HEK293 (cell line): ENCODE data around the gene MCIDAS.

ENCODE experiments used
- CTCF ChIP-seq: fragments of 450-650 bp; formaldehyde crosslinking; IDR thresholded peaks from 2 replicates; pipeline ENCODE4 v1.5.1; 2016; ENCODE audit warnings: missing biosample characterization, missing genetic modification characterization
- GFI1B ChIP-seq: fragments of 450-650 bp; formaldehyde crosslinking; IDR thresholded peaks from 2 replicates; pipeline ENCODE4 v1.5.1; 2016; ENCODE audit warnings: missing biosample characterization, missing genetic modification characterization
- KLF9 ChIP-seq: fragments of 450-650 bp; formaldehyde crosslinking; IDR thresholded peaks from 2 replicates; pipeline ENCODE4 v1.5.1; 2016; ENCODE audit warnings: missing biosample characterization, missing genetic modification characterization, low read depth
- MYNN ChIP-seq: fragments of 450-650 bp; formaldehyde crosslinking; IDR thresholded peaks from 2 replicates; pipeline ENCODE4 v1.5.1; 2016; ENCODE audit warnings: missing biosample characterization, missing genetic modification characterization, borderline replicate concordance
- OSR2 ChIP-seq: fragments of 450-650 bp; formaldehyde crosslinking; IDR thresholded peaks from 2 replicates; pipeline ENCODE4 v1.5.1; 2016; ENCODE audit warnings: missing biosample characterization, missing genetic modification characterization
- SP2 ChIP-seq: fragments of 450-650 bp; formaldehyde crosslinking; IDR thresholded peaks from 2 replicates; pipeline ENCODE4 v1.5.1; 2016; ENCODE audit warnings: missing biosample characterization, missing genetic modification characterization
- SP7 ChIP-seq: fragments of 450-650 bp; formaldehyde crosslinking; IDR thresholded peaks from 2 replicates; pipeline ENCODE4 v1.5.1; 2016; ENCODE audit warnings: missing biosample characterization, missing genetic modification characterization
- ZBTB17 ChIP-seq: fragments of 450-650 bp; formaldehyde crosslinking; IDR thresholded peaks from 2 replicates; pipeline ENCODE4 v1.5.1; 2016; ENCODE audit warnings: missing biosample characterization, missing genetic modification characterization
- ZBTB21 ChIP-seq: fragments of 450-650 bp; formaldehyde crosslinking; IDR thresholded peaks from 2 replicates; pipeline ENCODE4 v1.5.1; 2017; ENCODE audit warnings: missing biosample characterization, missing genetic modification characterization
- ZEB2 ChIP-seq: fragments of 450-650 bp; formaldehyde crosslinking; IDR thresholded peaks from 2 replicates; pipeline ENCODE4 v1.5.1; 2016; ENCODE audit warnings: missing biosample characterization, missing genetic modification characterization
- ZFP69B ChIP-seq: fragments of 450-650 bp; formaldehyde crosslinking; IDR thresholded peaks from 2 replicates; pipeline ENCODE4 v1.5.1; 2016; ENCODE audit warnings: missing biosample characterization, missing genetic modification characterization
- ZNF121 ChIP-seq: fragments of 450-650 bp; formaldehyde crosslinking; IDR thresholded peaks from 2 replicates; pipeline ENCODE4 v1.5.1; 2016; ENCODE audit warnings: missing biosample characterization, missing genetic modification characterization
- ZNF138 ChIP-seq: fragments of 450-650 bp; formaldehyde crosslinking; IDR thresholded peaks from 2 replicates; pipeline ENCODE4 v1.5.1; 2016; ENCODE audit warnings: missing biosample characterization, missing genetic modification characterization, borderline replicate concordance
- ZNF140 ChIP-seq: fragments of 450-650 bp; formaldehyde crosslinking; IDR thresholded peaks from 2 replicates; pipeline ENCODE4 v1.5.1; 2016; ENCODE audit warnings: missing biosample characterization, missing genetic modification characterization
- ZNF169 ChIP-seq: fragments of 450-650 bp; formaldehyde crosslinking; IDR thresholded peaks from 2 replicates; pipeline ENCODE4 v1.5.1; 2016; ENCODE audit warnings: missing biosample characterization, missing genetic modification characterization
- ZNF174 ChIP-seq: fragments of 450-650 bp; formaldehyde crosslinking; IDR thresholded peaks from 2 replicates; pipeline ENCODE4 v1.5.0; 2017; ENCODE audit warnings: missing biosample characterization, mild to moderate bottlenecking, missing genetic modification characterization
- ZNF266 ChIP-seq: fragments of 450-650 bp; formaldehyde crosslinking; IDR thresholded peaks from 2 replicates; pipeline ENCODE4 v1.5.1; 2016; ENCODE audit warnings: missing biosample characterization, missing genetic modification characterization, low read depth
- ZNF404 ChIP-seq: fragments of 450-650 bp; formaldehyde crosslinking; IDR thresholded peaks from 2 replicates; pipeline ENCODE4 v1.5.1; 2017; ENCODE audit warnings: missing biosample characterization, missing genetic modification characterization
- ZNF473 ChIP-seq: fragments of 450-650 bp; formaldehyde crosslinking; IDR thresholded peaks from 2 replicates; pipeline ENCODE4 v1.5.1; 2017; ENCODE audit warnings: missing biosample characterization, missing genetic modification characterization
- ZNF580 ChIP-seq: fragments of 450-650 bp; formaldehyde crosslinking; IDR thresholded peaks from 2 replicates; pipeline ENCODE4 v1.5.1; 2016; ENCODE audit warnings: missing biosample characterization, missing genetic modification characterization
- ZNF596 ChIP-seq: fragments of 450-650 bp; IDR thresholded peaks from 2 replicates; pipeline ENCODE4 v1.5.0; 2018; ENCODE audit warnings: missing biosample characterization, mild to moderate bottlenecking, missing genetic modification characterization, moderate library complexity
- ZNF623 ChIP-seq: fragments of 450-650 bp; formaldehyde crosslinking; IDR thresholded peaks from 2 replicates; pipeline ENCODE4 v1.5.1; 2016; ENCODE audit warnings: missing biosample characterization, missing genetic modification characterization
- ZNF624 ChIP-seq: fragments of 450-650 bp; formaldehyde crosslinking; IDR thresholded peaks from 2 replicates; pipeline ENCODE4 v1.5.1; 2017; ENCODE audit warnings: missing biosample characterization, missing genetic modification characterization
- ZNF660 ChIP-seq: fragments of 450-650 bp; IDR thresholded peaks from 2 replicates; pipeline ENCODE4 v1.5.1; 2018; ENCODE audit warnings: missing biosample characterization, mild to moderate bottlenecking, missing genetic modification characterization
- ZNF664 ChIP-seq: fragments of 450-650 bp; formaldehyde crosslinking; IDR thresholded peaks from 2 replicates; pipeline ENCODE4 v1.5.1; 2016; ENCODE audit warnings: missing biosample characterization, missing genetic modification characterization
- ZNF791 ChIP-seq: fragments of 450-650 bp; formaldehyde crosslinking; IDR thresholded peaks from 2 replicates; pipeline ENCODE4 v1.5.1; 2016; ENCODE audit warnings: missing biosample characterization, missing genetic modification characterization
- ZNF792 ChIP-seq: fragments of 450-650 bp; formaldehyde crosslinking; IDR thresholded peaks from 2 replicates; pipeline ENCODE4 v1.5.1; 2016; ENCODE audit warnings: missing biosample characterization, missing genetic modification characterization
- ZNF837 ChIP-seq: fragments of 450-650 bp; formaldehyde crosslinking; IDR thresholded peaks from 2 replicates; pipeline ENCODE4 v1.5.1; 2016; ENCODE audit warnings: missing biosample characterization, missing genetic modification characterization
- TF ChIP-seq, protein P1 (sequence below): fragments of 450-650 bp; formaldehyde crosslinking; optimal IDR thresholded peaks from 2 replicates; pipeline ENCODE3; 2016; ENCODE audit warnings: missing biosample characterization, mild to moderate bottlenecking, missing genetic modification characterization
- TF ChIP-seq, protein P2 (sequence below): fragments of 450-650 bp; formaldehyde crosslinking; IDR thresholded peaks from 2 replicates; pipeline ENCODE4 v1.5.1; 2017; ENCODE audit warnings: missing biosample characterization, mild to moderate bottlenecking, missing genetic modification characterization, moderate library complexity
- TF ChIP-seq, protein P3 (sequence below): fragments of 450-650 bp; formaldehyde crosslinking; IDR thresholded peaks from 2 replicates; pipeline ENCODE4 v1.5.1; 2016; ENCODE audit warnings: missing biosample characterization, missing genetic modification characterization, borderline replicate concordance

Gene MCIDAS

DNA sequence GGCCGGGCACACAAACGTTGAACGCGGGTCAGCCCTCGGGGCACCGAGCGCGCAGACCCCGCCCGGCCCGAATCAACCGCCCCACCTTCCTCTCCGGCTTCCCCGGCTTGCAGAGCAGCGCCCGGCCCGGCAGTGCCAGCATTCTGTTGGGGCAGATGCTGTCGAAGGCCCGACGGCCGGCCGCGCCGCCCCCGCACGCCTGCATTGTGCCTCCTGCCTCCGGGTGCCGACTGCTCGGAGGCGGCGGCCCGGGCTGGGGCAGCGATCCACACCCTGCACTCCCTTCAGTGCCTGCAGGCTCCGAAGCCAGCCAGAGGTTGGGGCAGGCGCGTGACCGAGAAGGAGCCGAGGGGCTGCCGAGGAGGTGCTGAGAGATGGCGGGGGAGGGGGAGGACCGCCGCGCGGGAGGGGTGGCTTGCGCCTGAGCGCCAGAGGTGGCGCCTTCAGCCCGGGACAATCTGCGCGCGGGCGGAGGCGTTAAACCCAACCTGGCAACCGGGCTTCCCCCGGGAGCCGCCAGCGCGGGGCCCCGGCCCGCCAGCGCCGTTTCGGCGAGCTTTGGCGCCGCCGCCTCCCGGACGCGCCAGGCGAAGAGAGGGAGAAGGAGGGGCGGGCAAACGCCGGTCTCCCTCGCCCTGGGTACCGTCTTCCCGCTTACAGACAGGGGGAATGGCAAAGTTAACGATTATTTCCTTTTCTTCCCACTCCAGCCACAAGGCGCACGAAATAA lies at the start of gene MCIDAS (continued):
- no peak for TF ChIP-seq ZNF623 (tag by site-specific recombination)
- no peak for TF ChIP-seq ZNF404 (tag by site-specific recombination)
- 0 out of 2 replicates have a peak, but pooled peaks have one; percentile 20 for TF ChIP-seq OSR2 (tag by site-specific recombination)
- no peak for TF ChIP-seq KLF9
- peak; percentile 58 for TF ChIP-seq SP2 (tag by site-specific recombination)
- TF ChIP-seq ZNF140, result no peak
- TF ChIP-seq ZEB2, result peak; percentile 80; the same call in 1 of the 2 replicates
- TF ChIP-seq ZNF792 (tag by site-specific recombination), result 0 out of 2 replicates have a peak, but pooled peaks have one; percentile 55
- TF ChIP-seq MYNN (tag by site-specific recombination), result no peak
- TF ChIP-seq ZNF837, result 0 out of 2 replicates have a peak, but pooled peaks have one; percentile 9
- TF ChIP-seq ZNF138 (tag by site-specific recombination), result no peak
- TF ChIP-seq ZNF580 (tag by site-specific recombination), result no peak
- TF ChIP-seq GFI1B (tag by site-specific recombination), result no peak
- TF ChIP-seq ZNF169 (tag by site-specific recombination), result no peak
- TF ChIP-seq ZNF174, result no peak
- TF ChIP-seq, protein P1, sequence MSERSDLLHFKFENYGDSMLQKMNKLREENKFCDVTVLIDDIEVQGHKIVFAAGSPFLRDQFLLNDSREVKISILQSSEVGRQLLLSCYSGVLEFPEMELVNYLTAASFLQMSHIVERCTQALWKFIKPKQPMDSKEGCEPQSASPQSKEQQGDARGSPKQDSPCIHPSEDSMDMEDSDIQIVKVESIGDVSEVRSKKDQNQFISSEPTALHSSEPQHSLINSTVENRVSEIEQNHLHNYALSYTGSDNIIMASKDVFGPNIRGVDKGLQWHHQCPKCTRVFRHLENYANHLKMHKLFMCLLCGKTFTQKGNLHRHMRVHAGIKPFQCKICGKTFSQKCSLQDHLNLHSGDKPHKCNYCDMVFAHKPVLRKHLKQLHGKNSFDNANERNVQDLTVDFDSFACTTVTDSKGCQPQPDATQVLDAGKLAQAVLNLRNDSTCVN (tag by site-specific recombination), result peak; percentile 96
- TF ChIP-seq ZNF791 (tag by site-specific recombination), result no peak
- TF ChIP-seq CTCF (tag by site-specific recombination), result peak; percentile 79
- TF ChIP-seq ZNF624 (tag by site-specific recombination), result no peak
- peak; percentile 36; the same call in 1 of the 2 replicates for TF ChIP-seq SP7 (tag by site-specific recombination)
- no peak for TF ChIP-seq ZNF664
- TF ChIP-seq, protein P2, sequence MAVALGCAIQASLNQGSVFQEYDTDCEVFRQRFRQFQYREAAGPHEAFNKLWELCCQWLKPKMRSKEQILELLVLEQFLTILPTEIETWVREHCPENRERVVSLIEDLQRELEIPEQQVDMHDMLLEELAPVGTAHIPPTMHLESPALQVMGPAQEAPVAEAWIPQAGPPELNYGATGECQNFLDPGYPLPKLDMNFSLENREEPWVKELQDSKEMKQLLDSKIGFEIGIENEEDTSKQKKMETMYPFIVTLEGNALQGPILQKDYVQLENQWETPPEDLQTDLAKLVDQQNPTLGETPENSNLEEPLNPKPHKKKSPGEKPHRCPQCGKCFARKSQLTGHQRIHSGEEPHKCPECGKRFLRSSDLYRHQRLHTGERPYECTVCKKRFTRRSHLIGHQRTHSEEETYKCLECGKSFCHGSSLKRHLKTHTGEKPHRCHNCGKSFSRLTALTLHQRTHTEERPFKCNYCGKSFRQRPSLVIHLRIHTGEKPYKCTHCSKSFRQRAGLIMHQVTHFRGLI, result no peak
- peak; percentile 4; the same call in 1 of the 2 replicates for TF ChIP-seq ZBTB21 (tag by site-specific recombination)
- no peak; the same call in 1 of the 2 replicates for TF ChIP-seq ZNF266 (tag by site-specific recombination)
- TF ChIP-seq ZNF473 (tag by site-specific recombination), result no peak
- TF ChIP-seq ZNF121, result peak; percentile 44; the same call in 1 of the 2 replicates
- TF ChIP-seq ZNF596, result no peak
- peak; percentile 6; the same call in 1 of the 2 replicates for TF ChIP-seq ZFP69B
- TF ChIP-seq, protein P3, sequence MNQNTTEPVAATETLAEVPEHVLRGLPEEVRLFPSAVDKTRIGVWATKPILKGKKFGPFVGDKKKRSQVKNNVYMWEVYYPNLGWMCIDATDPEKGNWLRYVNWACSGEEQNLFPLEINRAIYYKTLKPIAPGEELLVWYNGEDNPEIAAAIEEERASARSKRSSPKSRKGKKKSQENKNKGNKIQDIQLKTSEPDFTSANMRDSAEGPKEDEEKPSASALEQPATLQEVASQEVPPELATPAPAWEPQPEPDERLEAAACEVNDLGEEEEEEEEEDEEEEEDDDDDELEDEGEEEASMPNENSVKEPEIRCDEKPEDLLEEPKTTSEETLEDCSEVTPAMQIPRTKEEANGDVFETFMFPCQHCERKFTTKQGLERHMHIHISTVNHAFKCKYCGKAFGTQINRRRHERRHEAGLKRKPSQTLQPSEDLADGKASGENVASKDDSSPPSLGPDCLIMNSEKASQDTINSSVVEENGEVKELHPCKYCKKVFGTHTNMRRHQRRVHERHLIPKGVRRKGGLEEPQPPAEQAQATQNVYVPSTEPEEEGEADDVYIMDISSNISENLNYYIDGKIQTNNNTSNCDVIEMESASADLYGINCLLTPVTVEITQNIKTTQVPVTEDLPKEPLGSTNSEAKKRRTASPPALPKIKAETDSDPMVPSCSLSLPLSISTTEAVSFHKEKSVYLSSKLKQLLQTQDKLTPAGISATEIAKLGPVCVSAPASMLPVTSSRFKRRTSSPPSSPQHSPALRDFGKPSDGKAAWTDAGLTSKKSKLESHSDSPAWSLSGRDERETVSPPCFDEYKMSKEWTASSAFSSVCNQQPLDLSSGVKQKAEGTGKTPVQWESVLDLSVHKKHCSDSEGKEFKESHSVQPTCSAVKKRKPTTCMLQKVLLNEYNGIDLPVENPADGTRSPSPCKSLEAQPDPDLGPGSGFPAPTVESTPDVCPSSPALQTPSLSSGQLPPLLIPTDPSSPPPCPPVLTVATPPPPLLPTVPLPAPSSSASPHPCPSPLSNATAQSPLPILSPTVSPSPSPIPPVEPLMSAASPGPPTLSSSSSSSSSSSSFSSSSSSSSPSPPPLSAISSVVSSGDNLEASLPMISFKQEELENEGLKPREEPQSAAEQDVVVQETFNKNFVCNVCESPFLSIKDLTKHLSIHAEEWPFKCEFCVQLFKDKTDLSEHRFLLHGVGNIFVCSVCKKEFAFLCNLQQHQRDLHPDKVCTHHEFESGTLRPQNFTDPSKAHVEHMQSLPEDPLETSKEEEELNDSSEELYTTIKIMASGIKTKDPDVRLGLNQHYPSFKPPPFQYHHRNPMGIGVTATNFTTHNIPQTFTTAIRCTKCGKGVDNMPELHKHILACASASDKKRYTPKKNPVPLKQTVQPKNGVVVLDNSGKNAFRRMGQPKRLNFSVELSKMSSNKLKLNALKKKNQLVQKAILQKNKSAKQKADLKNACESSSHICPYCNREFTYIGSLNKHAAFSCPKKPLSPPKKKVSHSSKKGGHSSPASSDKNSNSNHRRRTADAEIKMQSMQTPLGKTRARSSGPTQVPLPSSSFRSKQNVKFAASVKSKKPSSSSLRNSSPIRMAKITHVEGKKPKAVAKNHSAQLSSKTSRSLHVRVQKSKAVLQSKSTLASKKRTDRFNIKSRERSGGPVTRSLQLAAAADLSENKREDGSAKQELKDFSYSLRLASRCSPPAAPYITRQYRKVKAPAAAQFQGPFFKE, result no peak
- 0 out of 2 replicates have a peak, but pooled peaks have one; percentile 8 for TF ChIP-seq ZNF660 (tag by site-specific recombination)
- peak; percentile 93 for TF ChIP-seq ZBTB17
